MM.1S (cell line): ENCODE measurements around the gene ZNF609.

Source experiments
- EZH2 ChIP-seq: fragments of 300-600 bp; sonication (generic); optimal IDR thresholded peaks from 2 replicates; pipeline ENCODE3; 2017; ENCODE audit warnings: low read depth, mild to moderate bottlenecking, antibody characterized with exemption, low read length, mixed read lengths
- TF ChIP-seq, protein P1 (sequence below): fragments of 300-600 bp; sonication (generic); IDR thresholded peaks from 2 replicates; pipeline ENCODE4 v1.5.1; 2016; ENCODE audit warnings: antibody characterized with exemption, low read length, mixed read lengths

DNA sequence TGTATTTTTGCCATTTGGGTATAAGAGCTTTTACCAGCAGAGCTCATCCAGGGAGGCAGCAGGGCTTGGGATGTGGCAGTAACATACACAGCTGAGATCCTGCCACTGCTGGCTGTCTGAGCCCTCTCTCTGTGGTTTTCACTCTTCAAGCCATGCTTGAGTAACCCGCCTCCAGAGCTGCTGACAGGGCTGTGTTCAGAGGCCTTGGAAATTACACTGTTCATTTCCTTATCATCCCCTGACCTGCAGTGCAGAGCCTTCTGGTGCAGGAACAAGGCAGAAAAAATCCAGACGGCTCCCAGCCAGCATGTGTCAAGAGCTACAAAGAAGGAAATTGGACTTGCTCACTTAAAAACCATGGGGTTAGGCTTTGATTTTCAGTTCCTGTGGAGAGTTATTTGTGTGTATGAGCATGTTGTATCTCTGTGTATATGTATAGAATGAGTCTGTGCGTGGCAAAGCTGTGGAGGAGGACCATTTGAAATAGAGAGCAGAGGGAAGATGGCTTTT lies 47.0 kb downstream of the ZNF609 start:
- TF ChIP-seq, protein P1, sequence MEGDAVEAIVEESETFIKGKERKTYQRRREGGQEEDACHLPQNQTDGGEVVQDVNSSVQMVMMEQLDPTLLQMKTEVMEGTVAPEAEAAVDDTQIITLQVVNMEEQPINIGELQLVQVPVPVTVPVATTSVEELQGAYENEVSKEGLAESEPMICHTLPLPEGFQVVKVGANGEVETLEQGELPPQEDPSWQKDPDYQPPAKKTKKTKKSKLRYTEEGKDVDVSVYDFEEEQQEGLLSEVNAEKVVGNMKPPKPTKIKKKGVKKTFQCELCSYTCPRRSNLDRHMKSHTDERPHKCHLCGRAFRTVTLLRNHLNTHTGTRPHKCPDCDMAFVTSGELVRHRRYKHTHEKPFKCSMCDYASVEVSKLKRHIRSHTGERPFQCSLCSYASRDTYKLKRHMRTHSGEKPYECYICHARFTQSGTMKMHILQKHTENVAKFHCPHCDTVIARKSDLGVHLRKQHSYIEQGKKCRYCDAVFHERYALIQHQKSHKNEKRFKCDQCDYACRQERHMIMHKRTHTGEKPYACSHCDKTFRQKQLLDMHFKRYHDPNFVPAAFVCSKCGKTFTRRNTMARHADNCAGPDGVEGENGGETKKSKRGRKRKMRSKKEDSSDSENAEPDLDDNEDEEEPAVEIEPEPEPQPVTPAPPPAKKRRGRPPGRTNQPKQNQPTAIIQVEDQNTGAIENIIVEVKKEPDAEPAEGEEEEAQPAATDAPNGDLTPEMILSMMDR: no peak
- no peak for TF ChIP-seq EZH2
